ENCODE data around the gene NF2.

- TF ChIP-seq ASH2L (IDR thresholded peaks at IDR 0.05; ENCODE audit: borderline replicate concordance, low read depth): no peak
- TF ChIP-seq USF2 (IDR thresholded peaks at IDR 0.05; ENCODE audit: borderline replicate concordance, low read depth, low read length): no peak
- no peak for TF ChIP-seq SIN3A (IDR thresholded peaks at IDR 0.05; ENCODE audit: low read depth, low read length)
- no peak for TF ChIP-seq POLR2AphosphoS5 (IDR thresholded peaks at IDR 0.05; ENCODE audit: low read length)
- no peak for TF ChIP-seq ATF2 (IDR thresholded peaks at IDR 0.05; ENCODE audit: low read length)
- TF ChIP-seq CTCF (IDR thresholded peaks at IDR 0.05 in 2 of 3, conservative IDR thresholded peaks at IDR 0.05 in 1 of 3; ENCODE audit: control insufficient read depth in 2 of 3, extremely low read depth in 1 of 3, insufficient read depth in 1 of 3, low read depth in 3 of 3, low read length in 3 of 3): no peak
- TF ChIP-seq TAF1 (IDR thresholded peaks at IDR 0.05; ENCODE audit: borderline replicate concordance, low read depth, low read length): no peak
- no peak for TF ChIP-seq DPF2 (IDR thresholded peaks at IDR 0.05)
- TF ChIP-seq POLR2A (IDR thresholded peaks at IDR 0.05; ENCODE audit: low read depth, low read length): no peak
- TF ChIP-seq SMARCA5 (IDR thresholded peaks at IDR 0.05): no peak
- TF ChIP-seq MYC (IDR thresholded peaks at IDR 0.05; ENCODE audit: insufficient read depth, insufficient read length, insufficient replicate concordance, low read length, severe bottlenecking): no peak
- no peak for TF ChIP-seq REST (IDR thresholded peaks at IDR 0.05; ENCODE audit: low read depth, low read length)
Observed at GRCh38 chr22:29559030-29559429, 44.4 kb upstream of the NF2 start.

Measured in GM12878 (cell line).